Tibial nerve (tissue), 4 donors: ENCODE data around the gene SLC36A3. TPM values are rescaled to one million over a fixed set of nuclear protein-coding genes. Genes with fewer than 3 reads are reported as not detected.

ENCODE experiments used
- DNase-seq, 2 donors: peaks; one replicate each; pipeline ENCODE4 v3.0.0-alpha.2; 2019; ENCODE audit warnings: low spot score in 2 of 2
- H3K27ac ChIP-seq, 4 donors: fragments of 200-600 bp; sonication (generic) in 3 of 4; one replicate each; pipeline ENCODE4 v1.5.1; 2017 to 2019; ENCODE audit warnings: mild to moderate bottlenecking in 1 of 4
- H3K27me3 ChIP-seq, 2 donors: fragments of 200-600 bp; sonication (generic) in 1 of 2; one replicate each; pipeline versions ENCODE4 v1.5.1 to v1.6.0; 2017 to 2019
- H3K36me3 ChIP-seq, 3 donors: fragments of 200-600 bp; sonication (generic); one replicate each; pipeline ENCODE4 v1.5.1; 2018 to 2019
- H3K4me1 ChIP-seq, 4 donors: fragments of 200-600 bp; sonication (generic) in 3 of 4; one replicate each; pipeline ENCODE4 v1.5.1; 2017 to 2019
- H3K4me3 ChIP-seq, 4 donors: fragments of 200-600 bp; sonication (generic) in 3 of 4; one replicate each; pipeline ENCODE4 v1.5.1; 2017 to 2019; ENCODE audit warnings: mild to moderate bottlenecking in 1 of 4, moderate library complexity in 1 of 4
- H3K9me3 ChIP-seq, 4 donors: fragments of 200-600 bp; sonication (generic) in 3 of 4; one replicate each; pipeline ENCODE4 v1.5.1; 2017 to 2019
- CTCF ChIP-seq, 5 experiments: fragments of 200-600 bp in 3 of 5; fragments of 450-650 bp in 2 of 5; sonication (generic) in 3 of 5; IDR thresholded peaks; one replicate each; pipeline ENCODE4 v1.5.1; 2016 to 2019; ENCODE audit warnings: antibody characterized with exemption in 5 of 5, mild to moderate bottlenecking in 3 of 5, moderate library complexity in 2 of 5
- EP300 ChIP-seq, 2 donors: sonication (generic); formaldehyde crosslinking; IDR thresholded peaks; one replicate each; pipeline ENCODE4 v1.6.1; 2017; ENCODE audit warnings: antibody characterized with exemption in 2 of 2, mild to moderate bottlenecking in 1 of 2
- POLR2A ChIP-seq, 2 donors: fragments of 450-650 bp; IDR thresholded peaks; one replicate each; pipeline ENCODE4 v1.6.1; 2017; ENCODE audit warnings: antibody characterized with exemption in 2 of 2, mild to moderate bottlenecking in 2 of 2, moderate library complexity in 2 of 2
- WGBS, 2 donors: methylation state at CpG; one replicate each; pipeline ENCODE4 v1.1.5; 2018; 5-methylcytosine and 5-hydroxymethylcytosine counted together
- total RNA-seq, 4 donors: library from RNA; depleted of rRNA; stranded (reverse); fragments of >200 nt; gene quantifications; one replicate each; pipeline ENCODE4 v1.1.0, GENCODE V29; 2016

SLC36A3 gene
- total RNA-seq, 4 donors from 2014 or later = not detected

GRCh38 chr5:151293624-151294023 is 9.9 kb downstream of the SLC36A3 start:
- no peak for TF ChIP-seq POLR2A (IDR thresholded peaks at IDR 0.05)
- TF ChIP-seq EP300 (IDR thresholded peaks at IDR 0.05) = no peak
- no peak for TF ChIP-seq CTCF (IDR thresholded peaks at IDR 0.05)
- no peak for DNase-seq
- no peaks in the 10 kb centered on the region for H3K4me1 ChIP-seq
- H3K27ac ChIP-seq = no peak overlapping the region
- no peaks in the 10 kb centered on the region for H3K27me3 ChIP-seq
- peaks cover 0 to 3% (median 0%) of the 10 kb centered on the region in 4 donors for H3K9me3 ChIP-seq
- H3K36me3 ChIP-seq = no peaks in the 10 kb centered on the region
- no peak overlapping the region for H3K4me3 ChIP-seq
- WGBS, 2 donors = 50 to 52% methylated on average over 4 of the region's 4 CpGs

GRCh38 chr5:151288180-151288579 is 15.4 kb downstream of the SLC36A3 start:
- Histone ChIP-seq H3K9me3 (peaks cover 0 to 3% (median 0%) of the 10 kb centered on the region in 4 donors), H3K27me3 (no peaks in the 10 kb centered on the region), H3K36me3 (no peaks in the 10 kb centered on the region), H3K27ac (no peak overlapping the region), H3K4me3 (no peak overlapping the region), H3K4me1 (no peaks in the 10 kb centered on the region)
- 40 to 51% methylated on average over 2 of the region's 2 CpGs for WGBS, 2 donors
- DNase-seq = no peak
- no peak for TF ChIP-seq EP300 (IDR thresholded peaks at IDR 0.05)

GRCh38 chr5:151286246-151286645 is 17.3 kb downstream of the SLC36A3 start:
- H3K27ac ChIP-seq = no peak overlapping the region
- no peaks in the 10 kb centered on the region for H3K36me3 ChIP-seq
- WGBS, 2 donors = 81 to 87% methylated on average over 1 of the region's 1 CpG

GRCh38 chr5:151285683-151286082 is 17.9 kb downstream of the SLC36A3 start:
- Histone ChIP-seq H3K4me1 (no peaks in the 10 kb centered on the region), H3K36me3 (no peaks in the 10 kb centered on the region), H3K27ac (no peak overlapping the region), H3K4me3 (no peak overlapping the region), H3K27me3 (no peaks in the 10 kb centered on the region), H3K9me3 (no peaks in the 10 kb centered on the region)
- TF ChIP-seq EP300 (IDR thresholded peaks at IDR 0.05) (no peak), CTCF (IDR thresholded peaks at IDR 0.05) (no peak), POLR2A (IDR thresholded peaks at IDR 0.05) (no peak)
- WGBS, 2 donors = 68 to 71% methylated on average over 5 of the region's 5 CpGs
- no peak for DNase-seq

More at GRCh38 chr5:151286246-151286645, 17.3 kb downstream of the SLC36A3 start:
- Histone ChIP-seq H3K4me3 (no peak overlapping the region), H3K27me3 (no peaks in the 10 kb centered on the region), H3K9me3 (peaks cover 0 to 3% (median 0%) of the 10 kb centered on the region in 4 donors), H3K4me1 (no peaks in the 10 kb centered on the region)
- TF ChIP-seq POLR2A (IDR thresholded peaks at IDR 0.05) = no peak
- no peak for DNase-seq

GRCh38 chr5:151284392-151284967 is 19.1 kb downstream of the SLC36A3 start:
- Histone ChIP-seq H3K9me3 (no peaks in the 10 kb centered on the region), H3K4me1 (no peaks in the 10 kb centered on the region), H3K36me3 (no peaks in the 10 kb centered on the region), H3K27ac (no peak overlapping the region), H3K27me3 (no peaks in the 10 kb centered on the region), H3K4me3 (no peak overlapping the region)
- no peak for DNase-seq
- TF ChIP-seq EP300 (IDR thresholded peaks at IDR 0.05) = no peak
- TF ChIP-seq POLR2A (IDR thresholded peaks at IDR 0.05) = no peak
- no peak for TF ChIP-seq CTCF (IDR thresholded peaks at IDR 0.05)
- 36 to 38% methylated on average over 8 of the region's 8 CpGs for WGBS, 2 donors

- Histone ChIP-seq H3K27me3 (no peaks in the 10 kb centered on the region), H3K4me3 (no peak overlapping the region), H3K9me3 (no peaks in the 10 kb centered on the region), H3K36me3 (no peaks in the 10 kb centered on the region), H3K4me1 (no peaks in the 10 kb centered on the region), H3K27ac (no peak overlapping the region)
- 78 to 87% methylated on average over 4 of the region's 4 CpGs for WGBS, 2 donors
- no peak for DNase-seq
- TF ChIP-seq EP300 (IDR thresholded peaks at IDR 0.05) (no peak), POLR2A (IDR thresholded peaks at IDR 0.05) (no peak), CTCF (IDR thresholded peaks at IDR 0.05) (no peak)
These were observed 20.3 kb downstream of the SLC36A3 start for GRCh38 chr5:151283120-151283825.
